IMR-90 (cell line): ENCODE results near the gene IQCM. TPM values are rescaled to one million over a fixed set of nuclear protein-coding genes. Genes with fewer than 3 reads are reported as not detected.

Experiments used
- ATAC-seq: fragments of 200-7000 bp; cut with Tn5 transposase; 2 replicates; pipeline ENCODE4 v1.9.1; 2020; ENCODE audit warnings: low read depth, mild to moderate bottlenecking, moderate library complexity
- BruUV-seq: library from RNA; stranded (reverse); fragments of 400-500 nt; replicated peaks from 2 replicates; lab custom pipeline; 2021; lab: Mats Ljungman, UMichigan
- CTCF ChIA-PET: fragments of 300-600 bp; formaldehyde crosslinking; extraction: SDS; loops from one replicate; lab custom pipeline; 2021; ENCODE audit warnings: antibody characterized with exemption; lab: Yijun Ruan, JAX
- POLR2A ChIA-PET: fragments of 300-600 bp; sonication (Branson Sonifier 250); formaldehyde crosslinking; loops from one replicate; lab custom pipeline; 2022; ENCODE audit warnings: antibody characterized with exemption; ENCODE audit not compliant: unreplicated experiment; lab: Charles Lee
- DNase-seq: peaks from one replicate; pipeline ENCODE4 v3.0.0; 2013
- H2AFZ ChIP-seq: replicated peaks from 2 replicates; pipeline ENCODE3; 2013; ENCODE audit warnings: low read length, mild to moderate bottlenecking; ENCODE audit not compliant: poor library complexity
- H2AK5ac ChIP-seq: 2 replicates; pipeline ENCODE4 v1.6.1; 2013; ENCODE audit warnings: low read depth, low read length, inconsistent platforms
- H2AK9ac ChIP-seq: replicated peaks from 2 replicates; pipeline ENCODE3; 2013; ENCODE audit warnings: mild to moderate bottlenecking, low read depth, low read length, moderate library complexity; ENCODE audit not compliant: poor library complexity
- H2BK120ac ChIP-seq: 2 replicates; pipeline ENCODE4 v1.6.1; 2013; ENCODE audit warnings: low read depth, low read length, inconsistent platforms
- H2BK15ac ChIP-seq: 3 replicates; pipeline ENCODE4 v1.6.1; 2013; ENCODE audit warnings: low read depth, low read length, inconsistent platforms
- H2BK20ac ChIP-seq: 2 replicates; pipeline ENCODE4 v1.6.1; 2013; ENCODE audit warnings: low read depth, mild to moderate bottlenecking, inconsistent platforms, low read length, moderate library complexity
- H2BK5ac ChIP-seq: 2 replicates; pipeline ENCODE4 v1.6.1; 2013; ENCODE audit warnings: mild to moderate bottlenecking, low read depth, low read length, inconsistent platforms; ENCODE audit not compliant: poor library complexity, severe bottlenecking
- H3K14ac ChIP-seq: replicated peaks from 2 replicates; pipeline ENCODE4 v1.6.1; 2013; ENCODE audit warnings: low read depth, low read length, inconsistent platforms
- H3K18ac ChIP-seq: 2 replicates; pipeline ENCODE4 v1.6.1; 2013; ENCODE audit warnings: low read depth, low read length, control low read depth
- H3K23ac ChIP-seq: 2 replicates; pipeline ENCODE4 v1.6.1; 2013; ENCODE audit warnings: low read depth, low read length, inconsistent platforms
- H3K27ac ChIP-seq: 2 replicates; pipeline ENCODE4 v1.5.1; 2013; ENCODE audit warnings: mild to moderate bottlenecking, control low read depth, low read length; ENCODE audit not compliant: insufficient read depth
- H3K27me3 ChIP-seq: 2 replicates; pipeline ENCODE4 v1.6.1; 2013; ENCODE audit warnings: low read length; ENCODE audit not compliant: control insufficient read depth, insufficient read depth
- H3K36me3 ChIP-seq: 2 replicates; pipeline ENCODE4 v1.6.1; 2013; ENCODE audit warnings: low read length, mixed read lengths; ENCODE audit not compliant: control insufficient read depth, insufficient read depth
- H3K4ac ChIP-seq: 2 replicates; pipeline ENCODE4 v1.6.1; 2013; ENCODE audit warnings: low read depth, low read length, inconsistent platforms
- H3K4me1 ChIP-seq: 2 replicates; pipeline ENCODE4 v1.6.1; 2013; ENCODE audit warnings: low read length, mixed read lengths; ENCODE audit not compliant: control insufficient read depth, insufficient read depth
- H3K4me2 ChIP-seq: 2 replicates; pipeline ENCODE4 v1.6.1; 2013; ENCODE audit warnings: low read depth, mild to moderate bottlenecking, control low read depth, low read length, moderate library complexity
- H3K4me3 ChIP-seq: 2 replicates; pipeline ENCODE4 v1.5.1; 2013; ENCODE audit warnings: low read depth, mild to moderate bottlenecking, control low read depth, low read length, moderate library complexity; ENCODE audit not compliant: insufficient read depth
- H3K56ac ChIP-seq: 2 replicates; pipeline ENCODE4 v1.6.1; 2013; ENCODE audit warnings: low read length, inconsistent platforms; ENCODE audit not compliant: insufficient read depth; ENCODE audit errors: extremely low read depth
- H3K79me1 ChIP-seq, 2 experiments: 2 replicates each; pipeline ENCODE4 v1.6.1; 2013; ENCODE audit warnings: low read length in 2 of 2, inconsistent platforms in 1 of 2, low read depth in 1 of 2
- H3K9ac ChIP-seq: 2 replicates; pipeline ENCODE4 v1.6.1; 2013; ENCODE audit warnings: low read depth, low read length, control low read depth
- H3K9me1 ChIP-seq: 2 replicates; pipeline ENCODE4 v1.6.1; 2013; ENCODE audit warnings: low read length, inconsistent platforms; ENCODE audit not compliant: insufficient read depth
- H3K9me3 ChIP-seq: 2 replicates; pipeline ENCODE4 v1.6.1; 2013; ENCODE audit warnings: low read length; ENCODE audit not compliant: control insufficient read depth, insufficient read depth
- H4K20me1 ChIP-seq: 2 replicates; pipeline ENCODE4 v1.6.1; 2013; ENCODE audit warnings: low read length, inconsistent platforms; ENCODE audit not compliant: insufficient read depth
- H4K5ac ChIP-seq: 2 replicates; pipeline ENCODE4 v1.6.1; 2013; ENCODE audit warnings: mild to moderate bottlenecking, low read depth, low read length, control low read depth
- H4K8ac ChIP-seq, 2 experiments: 2 replicates each; pipeline ENCODE4 v1.6.1; 2013; ENCODE audit warnings: low read depth in 2 of 2, low read length in 2 of 2, control low read depth in 1 of 2, inconsistent platforms in 1 of 2
- H4K91ac ChIP-seq: 2 replicates; pipeline ENCODE4 v1.6.1; 2013; ENCODE audit warnings: low read depth, low read length, inconsistent platforms; ENCODE audit not compliant: insufficient read depth
- CEBPB ChIP-seq: IDR thresholded peaks from 2 replicates; pipeline ENCODE4 v1.6.1; 2012; ENCODE audit warnings: low read depth, low read length, improper control_type of control experiment
- NFE2L2 ChIP-seq: fragments of 150-350 bp; IDR thresholded peaks from 2 replicates; pipeline ENCODE4 v1.6.1; 2016; ENCODE audit warnings: low read depth, mild to moderate bottlenecking, low read length
- WGBS, 2 experiments: methylation state at CpG; one replicate each; pipeline versions ENCODE4 v1.1.5 to v1.1.7; 2013; ENCODE audit warnings: missing lambda C conversion rate in 2 of 2; ENCODE audit not compliant: insufficient read length in 1 of 2; ENCODE audit errors: extremely low coverage in 2 of 2; 5-methylcytosine and 5-hydroxymethylcytosine counted together
- dilution Hi-C: fragments of 300-500 bp; cut with HindIII; formaldehyde crosslinking; loops from one replicate; pipeline ENCODE4 v1.14.3; 2018; ENCODE audit warnings: low sequenced_read_pairs; ENCODE audit not compliant: unreplicated experiment
- in situ Hi-C: fragments of 300-500 bp; cut with MboI; formaldehyde crosslinking; loops from 3 replicates; pipeline ENCODE4 v1.14.3; 2019; ENCODE audit warnings: low sequenced_read_pairs, inconsistent platforms, mixed read lengths
- intact Hi-C: fragments of 100-400 bp; cut with micrococcal nuclease; formaldehyde crosslinking; loops from 2 replicates; pipeline ENCODE4 v1.10.0; 2022
- polyA plus RNA-seq, 3 experiments: library from polyadenylated mRNA; depleted of rRNA; stranded (reverse); fragments of >200 nt; gene quantifications; 2 replicates each; pipeline ENCODE4 v1.2.3, GENCODE V29; 2012; ENCODE audit warnings: low replicate concordance in 1 of 3
- total RNA-seq: library from RNA; depleted of rRNA; stranded (reverse); fragments of >200 nt; gene quantifications from 2 replicates; pipeline ENCODE4 v1.2.3, GENCODE V29; 2012

Gene IQCM
- total and polyA plus RNA-seq, 2 of the 4 experiments (the other 2 are of a cell fraction): not detected

DNA sequence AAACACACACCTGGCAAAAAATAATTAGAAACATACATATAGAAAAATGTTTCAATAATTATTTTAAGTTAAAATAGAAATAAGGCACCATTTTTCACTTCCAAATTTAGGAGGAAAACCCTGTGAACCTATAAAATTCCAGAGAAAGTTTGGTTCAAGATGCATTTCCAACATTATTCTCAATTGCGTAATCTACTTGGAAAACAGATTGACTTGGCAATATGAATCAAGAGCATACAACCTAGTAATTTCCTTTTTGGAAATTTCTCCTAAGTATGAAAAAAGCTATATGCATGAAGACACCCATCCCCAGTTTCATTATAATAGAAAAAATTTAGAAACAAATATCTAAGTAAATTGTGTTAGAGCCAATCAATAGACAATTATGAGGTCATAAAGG, 242.9 kb downstream of the IQCM start:
- no TSS peak for BruUV-seq
- no peak for DNase-seq
- ChIA-PET POLR2A (no interaction called here), CTCF (interaction anchor here (0.6 kb wide), 1 partner anchor 316 kb away, joined by 3 read pairs; no protein-coding TSS in a partner anchor)
- no peak overlapping the region for H4K91ac ChIP-seq
- no peaks in the 10 kb centered on the region for H3K79me1 ChIP-seq
- H2AFZ ChIP-seq: no peak overlapping the region
- H3K14ac ChIP-seq: no peak overlapping the region
- dilution Hi-C loops (no loop called here), intact Hi-C loops (no loop called here), in situ Hi-C loops (no loop called here)
- TF ChIP-seq CEBPB: peak; percentile 81
- no peak for TF ChIP-seq NFE2L2
- H3K23ac ChIP-seq: no peak overlapping the region
- no peak overlapping the region for H3K4me2 ChIP-seq
- no peak overlapping the region for H3K9ac ChIP-seq
- H3K27ac ChIP-seq: no peak overlapping the region
- no peak overlapping the region for H3K4ac ChIP-seq
- no peaks in the 10 kb centered on the region; the same call in 1 of the 2 replicates for H3K27me3 ChIP-seq
- no peak overlapping the region for H2BK5ac ChIP-seq
- no peaks in the 10 kb centered on the region for H3K4me1 ChIP-seq
- H3K56ac ChIP-seq: no peak overlapping the region
- no peak overlapping the region for H4K5ac ChIP-seq
- H3K9me3 ChIP-seq: no peaks in the 10 kb centered on the region
- H4K8ac ChIP-seq: no peak overlapping the region
- H3K18ac ChIP-seq: no peak overlapping the region
- H3K4me3 ChIP-seq: no peak overlapping the region
- no peak overlapping the region for H2BK15ac ChIP-seq
- H2AK5ac ChIP-seq: no peak overlapping the region
- H3K9me1 ChIP-seq: no peaks in the 10 kb centered on the region
- no peak overlapping the region for H2BK20ac ChIP-seq
- no peaks in the 10 kb centered on the region for H3K36me3 ChIP-seq
- no CpG with 5 or more reads among the region's 1 CpG for WGBS, 2 experiments
- H2BK120ac ChIP-seq: no peak overlapping the region
- ATAC-seq: no peak
- no peak overlapping the region for H2AK9ac ChIP-seq
- H4K20me1 ChIP-seq: no peaks in the 10 kb centered on the region
